Left cardiac atrium (tissue), 4 donors: Measurements from ENCODE around the gene ATOH8. TPM values are rescaled to one million over a fixed set of nuclear protein-coding genes. Genes with fewer than 3 reads are reported as not detected.

Experiments used
- ATAC-seq, 2 donors: fragments of 200-7000 bp; cut with Tn5 transposase; one replicate each; pipeline ENCODE4 v1.9.1; 2020; ENCODE audit warnings: mild to moderate bottlenecking in 2 of 2, moderate library complexity in 2 of 2
- DNase-seq: peaks from one replicate; pipeline ENCODE4 v3.0.0-alpha.2; 2020
- intact Hi-C, 2 donors: fragments of 100-400 bp; cut with DNase I; formaldehyde crosslinking; loops; one replicate each; pipeline versions ENCODE4 v1.14.1 to v1.15.1; 2022 to 2023
- total RNA-seq, 2 donors: library from RNA; stranded (reverse); fragmentation: NEBNext Ultra II Directional; extraction: Animal tissue kit (Norgen Biotek cat#: 25700); gene quantifications; one replicate each; pipeline ENCODE4 v1.2.1, GENCODE V29; 2021
- donor health status: DM: no; HTN: yes; CAD: no.
- donor health status: DM: no; HTN: yes; CAD: no; lungs with severe emphysema.
- donor health status: DM: yes; HTN: yes; CAD: no.
- donor health status: Dilated cardiomyopathy.

The ATOH8 gene
- total RNA-seq, 2 donors from 2014 or later, result 23.4 to 29.1 TPM

GRCh38 chr2:85732467-85733120 is 21.2 kb upstream of the ATOH8 start:
- DNase-seq (no peak), ATAC-seq (no peak)
- intact Hi-C loops, result no loop called here

GRCh38 chr2:85733121-85733960 is 20.4 kb upstream of the ATOH8 start:
- DNase-seq, result no peak
- intact Hi-C loops, result no loop called here
- no peak for ATAC-seq

GRCh38 chr2:85734015-85734414 is 19.8 kb upstream of the ATOH8 start:
- intact Hi-C loops, result no loop called here
- no peak for DNase-seq
- ATAC-seq, result peak; percentile 6 to 10

- DNase-seq (no peak), ATAC-seq (no peak)
- intact Hi-C loops, result no loop called here
These were observed 18.7 kb upstream of the ATOH8 start for GRCh38 chr2:85734942-85735608.

- DNase-seq, result no peak
- intact Hi-C loops, result no loop called here
- no peak for ATAC-seq
These were observed 18.1 kb upstream of the ATOH8 start for GRCh38 chr2:85735691-85736090.

GRCh38 chr2:85736456-85737355 is 17.1 kb upstream of the ATOH8 start:
- ATAC-seq, result no peak

GRCh38 chr2:85737481-85737880 is 16.3 kb upstream of the ATOH8 start:
- DNase-seq (peak; percentile 83), ATAC-seq (peak; percentile 71 to 73)
- intact Hi-C loops, result no loop called here

More at GRCh38 chr2:85736456-85737355, 17.1 kb upstream of the ATOH8 start:
- no peak for DNase-seq
- intact Hi-C loops, result no loop called here

GRCh38 chr2:85737961-85738360 is 15.8 kb upstream of the ATOH8 start:
- intact Hi-C loops, result no loop called here
- ATAC-seq (no peak), DNase-seq (no peak)

- ATAC-seq, result no peak
- intact Hi-C loops, result no loop called here
- no peak for DNase-seq
These were observed 13.6 kb upstream of the ATOH8 start for GRCh38 chr2:85740193-85740592.

- ATAC-seq (peak; percentile 9 to 12), DNase-seq (peak; percentile 57)
- intact Hi-C loops, result no loop called here
These were observed 12.5 kb upstream of the ATOH8 start for GRCh38 chr2:85741211-85741832.

GRCh38 chr2:85741833-85742455 is 11.8 kb upstream of the ATOH8 start:
- intact Hi-C loops, result no loop called here
- DNase-seq, result peak; percentile 83
- peak; percentile 49 to 62 for ATAC-seq

GRCh38 chr2:85743304-85743978 is 10.3 kb upstream of the ATOH8 start:
- ATAC-seq, result peak in 1 of 2 donors; percentile 46
- DNase-seq, result peak; percentile 68
- intact Hi-C loops, result no loop called here

- DNase-seq (no peak), ATAC-seq (no peak)
- intact Hi-C loops, result no loop called here
These were observed 9.7 kb upstream of the ATOH8 start for GRCh38 chr2:85744055-85744454.

GRCh38 chr2:85744741-85745601 is 8.8 kb upstream of the ATOH8 start:
- DNase-seq (no peak), ATAC-seq (peak; percentile 6 to 23)
- intact Hi-C loops, result no loop called here

- peak; percentile 13 for DNase-seq
- no peak for ATAC-seq
- intact Hi-C loops, result no loop called here
These were observed 8.2 kb upstream of the ATOH8 start for GRCh38 chr2:85745619-85746018.

GRCh38 chr2:85746321-85747004 is 7.3 kb upstream of the ATOH8 start:
- intact Hi-C loops, result no loop called here
- DNase-seq (peak; percentile 9), ATAC-seq (no peak)
